GM19372 (cell line): Measurements from ENCODE around the gene ZNF365.
A peak's percentile ranks its signal among the peaks of the same experiment; 100 is the strongest.
"Not testable (repeated sequence)": the region's sequence is repeated elsewhere in the genome, so short reads cannot be mapped to it uniquely, and the experiment has no call there.

ENCODE experiments used
- ATAC-seq: cut with Tn5 transposase; IDR thresholded peaks from one replicate; pipeline ENCODE4 v1.9.1; 2021; ENCODE audit warnings: mild to moderate bottlenecking, low read depth, moderate library complexity; ENCODE audit not compliant: unreplicated experiment

Gene ZNF365

GRCh38 chr10:62410528-62410927 is 36.4 kb downstream of the ZNF365 start:
- not testable (repeated sequence) for ATAC-seq

GRCh38 chr10:62410934-62411333 is 36.8 kb downstream of the ZNF365 start:
- ATAC-seq, result not testable (repeated sequence)

- ATAC-seq, result no peak
Observed at GRCh38 chr10:62413048-62413447, 38.9 kb downstream of the ZNF365 start.

GRCh38 chr10:62413652-62414051 is 39.5 kb downstream of the ZNF365 start:
- ATAC-seq, result no peak

GRCh38 chr10:62414359-62414758 is 40.2 kb downstream of the ZNF365 start:
- no peak for ATAC-seq

- no peak for ATAC-seq
Observed at GRCh38 chr10:62422068-62422590, 48.0 kb downstream of the ZNF365 start.

GRCh38 chr10:62424026-62424425 is 49.9 kb downstream of the ZNF365 start:
- no peak for ATAC-seq

GRCh38 chr10:62426086-62426485 is 51.9 kb downstream of the ZNF365 start:
- no peak for ATAC-seq

- ATAC-seq, result no peak
Observed at GRCh38 chr10:62426600-62426999, 52.4 kb downstream of the ZNF365 start.

GRCh38 chr10:62430881-62431280 is 56.7 kb downstream of the ZNF365 start:
- no peak for ATAC-seq

- ATAC-seq, result peak; percentile 67
Observed at GRCh38 chr10:62433181-62433692, 59.1 kb downstream of the ZNF365 start.

- no peak for ATAC-seq
Observed at GRCh38 chr10:62433901-62434300, 59.7 kb downstream of the ZNF365 start.

- ATAC-seq, result peak; percentile 52
Observed at GRCh38 chr10:62437696-62438095, 63.5 kb downstream of the ZNF365 start.

GRCh38 chr10:62442006-62442405 is 67.8 kb downstream of the ZNF365 start:
- no peak for ATAC-seq

- ATAC-seq, result no peak
Observed at GRCh38 chr10:62442894-62443669, 68.9 kb downstream of the ZNF365 start.

- no peak for ATAC-seq
Observed at GRCh38 chr10:62443866-62444265, 69.7 kb downstream of the ZNF365 start.

GRCh38 chr10:62446627-62447026 is 72.5 kb downstream of the ZNF365 start:
- no peak for ATAC-seq

- ATAC-seq, result no peak
Observed at GRCh38 chr10:62450912-62451610, 76.9 kb downstream of the ZNF365 start.

GRCh38 chr10:62451611-62451975 is 77.4 kb downstream of the ZNF365 start:
- ATAC-seq, result no peak
